Neuron (in vitro differentiated cells): ENCODE measurements around the gene REPS2.
"Not testable (repeated sequence)": the region's sequence is repeated elsewhere in the genome, so short reads cannot be mapped to it uniquely, and the experiment has no call there.

Experiments used
- H2AFZ ChIP-seq: one replicate; pipeline ENCODE4 v1.6.1; 2013; ENCODE audit warnings: low read depth, mild to moderate bottlenecking, inconsistent platforms, low read length, moderate library complexity
- H3K27me3 ChIP-seq: one replicate; pipeline ENCODE4 v1.6.1; 2013; ENCODE audit warnings: low read length; ENCODE audit not compliant: insufficient read depth
- H3K36me3 ChIP-seq: one replicate; pipeline ENCODE4 v1.6.1; 2013; ENCODE audit warnings: low read length; ENCODE audit not compliant: insufficient read depth
- H3K4me1 ChIP-seq: one replicate; pipeline ENCODE4 v1.6.1; 2013; ENCODE audit warnings: low read length; ENCODE audit not compliant: insufficient read depth
- H3K4me3 ChIP-seq: 2 replicates; pipeline ENCODE4 v1.5.1; 2013; ENCODE audit warnings: mild to moderate bottlenecking, low read length, moderate library complexity
- H3K9me3 ChIP-seq: one replicate; pipeline ENCODE4 v1.6.1; 2013; ENCODE audit warnings: low read length

The REPS2 gene

DNA sequence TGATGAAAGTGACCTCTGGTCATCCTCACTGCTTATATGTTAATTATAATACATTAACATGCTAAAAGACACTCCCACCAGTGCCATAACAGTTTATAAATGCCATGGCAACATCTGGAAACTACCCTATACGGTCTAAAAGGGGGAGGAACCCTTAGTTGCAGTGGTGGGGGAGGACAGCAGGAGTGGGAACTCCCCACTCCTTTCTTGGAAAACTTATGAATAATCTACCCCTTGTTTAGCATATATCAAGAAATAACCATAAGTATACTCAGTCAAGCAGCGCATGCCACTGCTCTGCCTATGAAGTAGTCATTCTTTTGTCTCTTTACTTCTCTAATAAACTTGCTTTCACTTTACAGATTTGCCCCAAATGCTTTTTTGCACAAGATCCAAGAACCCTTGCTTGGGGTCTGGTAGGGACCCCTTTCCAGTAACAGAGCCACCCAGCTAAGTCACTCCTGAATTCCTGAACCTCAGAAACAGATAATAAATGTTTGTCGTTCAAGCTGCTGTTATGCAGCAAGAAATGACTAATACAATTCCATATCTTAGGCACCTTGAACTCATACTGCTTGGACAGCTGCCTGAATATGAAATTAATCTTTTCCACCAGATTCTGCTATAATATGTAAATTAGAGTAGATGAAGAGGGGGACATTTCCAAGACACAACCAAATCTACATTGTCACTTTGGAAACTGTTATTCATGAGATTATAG is 14.4 kb upstream of the REPS2 start:
- Histone ChIP-seq H3K9me3 (no peaks in the 10 kb centered on the region), H3K4me3 (no peak overlapping the region), H3K36me3 (no peaks in the 10 kb centered on the region), H2AFZ (no peak overlapping the region), H3K27me3 (peaks cover 22% of the 10 kb centered on the region), H3K4me1 (peaks cover 3% of the 10 kb centered on the region)

DNA sequence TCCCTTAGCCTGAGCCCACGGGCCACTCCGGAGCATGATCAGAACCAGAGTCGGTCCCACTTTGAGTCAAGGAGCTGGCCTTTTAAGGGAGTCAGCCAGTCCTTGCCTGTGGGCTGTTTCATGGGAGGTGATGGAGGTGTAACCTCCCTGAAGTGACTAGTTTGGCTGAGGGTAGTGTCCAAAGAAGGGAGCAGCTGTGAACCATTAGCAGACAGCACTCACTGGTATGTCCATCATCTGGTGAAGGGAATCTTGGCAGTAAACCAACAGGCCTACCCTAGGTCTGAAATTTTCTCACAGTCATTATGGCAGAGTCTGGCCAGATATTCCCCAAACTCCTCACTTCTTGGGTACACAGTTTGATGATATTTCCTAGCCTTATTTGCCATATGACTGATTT is 12.3 kb upstream of the REPS2 start:
- no peaks in the 10 kb centered on the region for H3K9me3 ChIP-seq
- peaks cover 17% of the 10 kb centered on the region for H3K27me3 ChIP-seq
- H3K36me3 ChIP-seq: no peaks in the 10 kb centered on the region
- no peak overlapping the region for H2AFZ ChIP-seq
- H3K4me3 ChIP-seq: no peak overlapping the region
- H3K4me1 ChIP-seq: peaks cover 3% of the 10 kb centered on the region

- peak overlapping the region; percentile 48 for H3K4me3 ChIP-seq
Observed at GRCh38 chrX:16946971-16947562, 609 bp downstream of the REPS2 start.

DNA sequence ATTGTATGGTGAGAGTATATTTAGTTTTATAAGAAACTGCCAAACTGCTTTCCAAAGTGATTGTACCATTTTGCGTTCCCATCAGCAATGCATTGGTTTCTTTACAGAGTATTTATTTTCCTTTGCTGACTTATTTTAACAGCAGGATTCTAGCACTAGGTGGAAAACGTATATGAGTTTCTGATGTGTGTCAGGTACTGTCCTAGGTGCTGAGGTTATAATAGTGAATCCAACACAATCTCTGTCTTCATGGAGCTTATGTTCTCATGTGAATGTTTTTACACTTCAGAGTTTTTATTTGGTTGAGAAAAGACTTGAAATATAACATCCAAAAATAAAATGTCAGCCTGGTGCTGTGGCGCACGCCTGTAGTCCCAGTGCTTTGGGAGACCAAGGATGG is 4.0 kb downstream of the REPS2 start:
- no peak overlapping the region for H3K4me3 ChIP-seq
- H3K27me3 ChIP-seq: peaks cover 30% of the 10 kb centered on the region
- H3K4me1 ChIP-seq: no peaks in the 10 kb centered on the region
- no peak overlapping the region for H2AFZ ChIP-seq
- no peaks in the 10 kb centered on the region for H3K36me3 ChIP-seq
- no peaks in the 10 kb centered on the region for H3K9me3 ChIP-seq

More at GRCh38 chrX:16946971-16947562, 609 bp downstream of the REPS2 start:
- Histone ChIP-seq H3K27me3 (peaks cover 25% of the 10 kb centered on the region), H3K36me3 (no peaks in the 10 kb centered on the region), H2AFZ (peak overlapping the region; percentile 76), H3K4me1 (no peaks in the 10 kb centered on the region), H3K9me3 (no peaks in the 10 kb centered on the region)

- Histone ChIP-seq H3K4me1 (no peaks in the 10 kb centered on the region), H2AFZ (no peak overlapping the region), H3K36me3 (no peaks in the 10 kb centered on the region), H3K9me3 (no peaks in the 10 kb centered on the region), H3K27me3 (peaks cover 26% of the 10 kb centered on the region), H3K4me3 (no peak overlapping the region)
Observed at GRCh38 chrX:16953606-16954211, 7.3 kb downstream of the REPS2 start.

- no peak overlapping the region for H3K4me3 ChIP-seq
- no peak overlapping the region for H2AFZ ChIP-seq
- H3K4me1 ChIP-seq: no peaks in the 10 kb centered on the region
- no peaks in the 10 kb centered on the region for H3K36me3 ChIP-seq
- no peaks in the 10 kb centered on the region for H3K9me3 ChIP-seq
- peaks cover 8% of the 10 kb centered on the region for H3K27me3 ChIP-seq
Observed at GRCh38 chrX:16957751-16958150, 11.3 kb downstream of the REPS2 start.

DNA sequence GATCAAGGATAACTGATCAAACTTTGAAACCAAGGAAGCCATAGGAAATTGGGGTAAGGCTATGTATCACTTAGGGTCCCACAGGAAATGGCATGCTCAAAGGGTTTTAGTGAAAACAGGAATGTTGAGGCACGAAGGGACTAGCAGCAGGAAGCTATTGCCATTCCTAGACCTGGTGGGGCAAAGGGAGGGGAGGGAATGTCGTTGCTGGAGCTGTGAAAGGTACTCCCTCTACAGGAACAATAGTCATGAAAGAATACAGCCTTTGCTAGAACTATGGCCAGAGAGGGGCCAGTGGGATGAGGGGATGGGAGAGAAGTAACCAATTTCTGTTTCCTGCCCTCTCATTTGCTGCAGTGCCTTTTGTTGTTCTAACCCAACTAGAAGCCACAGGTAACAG is 11.9 kb downstream of the REPS2 start:
- Histone ChIP-seq H3K9me3 (no peaks in the 10 kb centered on the region), H3K36me3 (no peaks in the 10 kb centered on the region), H3K27me3 (peaks cover 8% of the 10 kb centered on the region), H3K4me1 (no peaks in the 10 kb centered on the region), H2AFZ (no peak overlapping the region), H3K4me3 (no peak overlapping the region)

GRCh38 chrX:16962661-16963060 is 16.2 kb downstream of the REPS2 start:
- H3K4me3 ChIP-seq, H2AFZ ChIP-seq, H3K36me3 ChIP-seq, H3K4me1 ChIP-seq, H3K27me3 ChIP-seq, H3K9me3 ChIP-seq: not testable (repeated sequence)

GRCh38 chrX:16963216-16963615 is 16.8 kb downstream of the REPS2 start:
- H2AFZ ChIP-seq: no peak overlapping the region
- no peaks in the 10 kb centered on the region for H3K36me3 ChIP-seq
- H3K27me3 ChIP-seq: peaks cover 2% of the 10 kb centered on the region
- no peaks in the 10 kb centered on the region for H3K9me3 ChIP-seq
- H3K4me3 ChIP-seq: no peak overlapping the region
- no peaks in the 10 kb centered on the region for H3K4me1 ChIP-seq

DNA sequence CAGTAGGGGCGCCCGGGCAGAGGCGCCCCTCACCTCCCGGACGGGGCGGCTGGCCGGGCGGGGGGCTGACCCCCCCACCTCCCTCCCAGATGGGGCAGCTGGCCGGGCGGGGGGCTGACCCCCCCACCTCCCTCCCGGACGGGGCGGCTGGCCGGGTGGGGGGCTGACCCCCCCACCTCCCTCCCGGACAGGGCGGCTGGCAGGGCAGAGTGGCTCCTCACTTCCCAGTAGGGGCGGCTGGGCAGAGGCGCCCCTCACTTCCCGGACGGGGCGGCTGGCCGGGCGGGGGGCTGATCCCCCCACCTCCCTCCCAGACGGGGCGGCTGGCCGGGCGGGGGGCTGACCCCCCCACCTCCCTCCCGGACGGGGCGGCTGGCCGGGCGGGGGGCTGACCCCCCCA is 18.5 kb downstream of the REPS2 start:
- not testable (repeated sequence) for H3K36me3 ChIP-seq, H3K4me3 ChIP-seq, H3K27me3 ChIP-seq, H3K4me1 ChIP-seq, H2AFZ ChIP-seq, H3K9me3 ChIP-seq

DNA sequence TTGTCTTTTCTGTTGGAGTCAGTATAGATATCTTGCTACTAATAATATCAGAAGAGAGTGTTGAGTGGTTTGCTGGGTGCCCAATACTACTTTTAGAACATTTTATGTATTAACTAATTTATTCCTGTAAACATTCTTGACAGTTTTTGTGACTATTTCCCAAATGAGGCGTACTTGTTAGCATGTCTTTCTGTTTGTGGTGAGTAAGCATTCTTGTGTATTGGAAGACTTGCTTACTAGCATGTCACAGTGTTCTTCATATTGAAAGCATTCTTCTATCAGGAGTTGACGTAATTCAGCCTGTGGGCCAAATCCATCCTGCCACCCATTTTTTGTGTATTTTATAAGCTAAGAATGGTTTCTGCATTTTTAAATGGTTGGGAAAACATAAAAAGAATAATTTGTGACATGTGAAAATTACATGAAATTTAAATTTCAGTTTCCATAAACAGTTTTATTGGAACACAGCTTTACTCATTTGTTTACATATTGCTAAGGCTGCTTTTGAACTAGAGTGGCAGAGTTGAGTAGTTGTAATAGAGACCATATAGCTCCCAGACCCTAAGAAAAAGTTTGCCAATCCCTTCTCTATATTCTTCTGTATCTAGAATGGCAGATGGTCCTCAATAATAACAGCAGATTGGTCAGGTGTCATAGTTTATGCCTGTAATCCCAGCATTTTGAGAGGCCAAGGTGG is 20.4 kb downstream of the REPS2 start:
- Histone ChIP-seq H3K36me3 (no peaks in the 10 kb centered on the region), H3K4me1 (no peaks in the 10 kb centered on the region), H3K27me3 (no peaks in the 10 kb centered on the region), H3K4me3 (no peak overlapping the region), H3K9me3 (no peaks in the 10 kb centered on the region), H2AFZ (no peak overlapping the region)

DNA sequence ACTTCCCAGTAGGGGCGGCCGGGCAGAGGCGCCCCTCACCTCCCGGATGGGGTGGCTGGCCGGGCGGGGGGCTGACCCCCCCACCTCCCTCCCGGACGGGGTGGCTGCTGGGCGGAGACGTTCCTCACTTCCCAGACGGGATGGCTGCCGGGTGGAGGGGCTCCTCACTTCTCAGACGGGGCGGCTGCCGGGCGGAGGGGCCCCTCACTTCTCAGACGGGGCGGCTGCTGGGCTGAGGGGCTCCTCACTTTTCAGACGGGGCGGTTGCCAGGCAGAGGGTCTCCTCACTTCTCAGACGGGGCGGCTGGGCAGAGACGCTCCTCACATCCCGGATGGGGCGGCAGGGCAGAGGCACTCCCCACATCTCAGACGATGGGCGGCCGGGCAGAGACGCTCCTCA is 22.3 kb downstream of the REPS2 start:
- not testable (repeated sequence) for H3K4me1 ChIP-seq, H3K36me3 ChIP-seq, H3K9me3 ChIP-seq, H2AFZ ChIP-seq, H3K27me3 ChIP-seq, H3K4me3 ChIP-seq

DNA sequence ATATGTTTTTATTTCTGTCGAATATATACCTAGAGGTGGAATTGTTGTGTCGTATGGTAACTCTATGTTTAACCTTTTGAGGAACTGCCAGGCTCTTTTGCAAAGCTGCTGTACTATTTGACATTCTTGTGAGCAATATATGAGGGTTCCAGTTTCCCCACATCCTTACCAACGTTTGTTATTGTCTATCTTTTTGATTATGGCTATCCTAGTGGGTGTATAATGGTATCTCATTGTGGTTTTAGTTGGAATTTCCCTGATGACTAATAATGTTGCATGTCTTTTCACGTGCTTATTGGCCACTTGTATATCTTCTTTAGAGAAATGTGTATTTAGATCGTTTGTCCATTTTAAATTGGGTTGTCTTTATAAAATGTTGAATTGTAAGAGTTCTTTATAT is 24.5 kb downstream of the REPS2 start:
- no peaks in the 10 kb centered on the region for H3K4me1 ChIP-seq
- H3K4me3 ChIP-seq: no peak overlapping the region
- no peak overlapping the region for H2AFZ ChIP-seq
- H3K9me3 ChIP-seq: no peaks in the 10 kb centered on the region
- no peaks in the 10 kb centered on the region for H3K36me3 ChIP-seq
- no peaks in the 10 kb centered on the region for H3K27me3 ChIP-seq
